Osteoblast (primary cell): ENCODE results near the gene ADAM10. TPM values are rescaled to one million over a fixed set of nuclear protein-coding genes. Genes with fewer than 3 reads are reported as not detected.

Source experiments
- DNase-seq: peaks from one replicate; pipeline ENCODE4 v3.0.0; 2011; ENCODE audit warnings: low spot score, mixed read lengths; ENCODE audit not compliant: insufficient read length; ENCODE audit errors: missing footprints
- H2AFZ ChIP-seq: 2 replicates; pipeline ENCODE4 v1.6.0; 2011; ENCODE audit warnings: mild to moderate bottlenecking, low read length
- H3K27ac ChIP-seq: 2 replicates; pipeline ENCODE4 v1.5.1; 2011; ENCODE audit warnings: mild to moderate bottlenecking, low read depth, low read length, moderate library complexity
- H3K27me3 ChIP-seq: 2 replicates; pipeline ENCODE4 v1.6.0; 2012; ENCODE audit warnings: mild to moderate bottlenecking, control low read depth, inconsistent platforms, low read length, moderate library complexity; ENCODE audit not compliant: insufficient read depth
- H3K36me3 ChIP-seq: 2 replicates; pipeline ENCODE4 v1.5.1; 2011; ENCODE audit warnings: mild to moderate bottlenecking, low read length, control low read depth, moderate library complexity; ENCODE audit not compliant: insufficient read depth
- H3K4me1 ChIP-seq: 2 replicates; pipeline ENCODE4 v1.5.1; 2011; ENCODE audit warnings: mild to moderate bottlenecking, low read length, control low read depth, moderate library complexity; ENCODE audit not compliant: insufficient read depth
- H3K4me2 ChIP-seq: 2 replicates; pipeline ENCODE4 v1.6.0; 2011; ENCODE audit warnings: mild to moderate bottlenecking, low read length; ENCODE audit not compliant: insufficient read depth
- H3K4me3 ChIP-seq: fragments of 200-600 bp; sonication (generic); 3 replicates; pipeline ENCODE4 v1.5.1; 2012; ENCODE audit warnings: mild to moderate bottlenecking, low read length, inconsistent platforms; ENCODE audit not compliant: insufficient read depth
- H3K79me2 ChIP-seq: 2 replicates; pipeline ENCODE4 v1.6.0; 2012; ENCODE audit warnings: mild to moderate bottlenecking, low read length, control low read depth, inconsistent platforms; ENCODE audit not compliant: insufficient read depth
- H3K9me3 ChIP-seq: 2 replicates; pipeline ENCODE4 v1.5.1; 2011; ENCODE audit warnings: low read depth, low read length, control low read depth
- H4K20me1 ChIP-seq: 2 replicates; pipeline ENCODE4 v1.6.0; 2012; ENCODE audit warnings: mild to moderate bottlenecking, low read length, control low read depth; ENCODE audit not compliant: insufficient read depth
- total RNA-seq: library from RNA; depleted of rRNA; stranded (reverse); fragments of >200 nt; gene quantifications from 2 replicates; pipeline ENCODE4 v1.2.3, GENCODE V29; 2012
- TF ChIP-seq, protein P1 (sequence below): IDR thresholded peaks from 2 replicates; pipeline ENCODE4 v1.5.1; 2011; ENCODE audit warnings: mild to moderate bottlenecking, low read depth, low read length, moderate library complexity; ENCODE audit errors: extremely low read depth

The ADAM10 gene
- total RNA-seq, 1 donor: 122 TPM

DNA sequence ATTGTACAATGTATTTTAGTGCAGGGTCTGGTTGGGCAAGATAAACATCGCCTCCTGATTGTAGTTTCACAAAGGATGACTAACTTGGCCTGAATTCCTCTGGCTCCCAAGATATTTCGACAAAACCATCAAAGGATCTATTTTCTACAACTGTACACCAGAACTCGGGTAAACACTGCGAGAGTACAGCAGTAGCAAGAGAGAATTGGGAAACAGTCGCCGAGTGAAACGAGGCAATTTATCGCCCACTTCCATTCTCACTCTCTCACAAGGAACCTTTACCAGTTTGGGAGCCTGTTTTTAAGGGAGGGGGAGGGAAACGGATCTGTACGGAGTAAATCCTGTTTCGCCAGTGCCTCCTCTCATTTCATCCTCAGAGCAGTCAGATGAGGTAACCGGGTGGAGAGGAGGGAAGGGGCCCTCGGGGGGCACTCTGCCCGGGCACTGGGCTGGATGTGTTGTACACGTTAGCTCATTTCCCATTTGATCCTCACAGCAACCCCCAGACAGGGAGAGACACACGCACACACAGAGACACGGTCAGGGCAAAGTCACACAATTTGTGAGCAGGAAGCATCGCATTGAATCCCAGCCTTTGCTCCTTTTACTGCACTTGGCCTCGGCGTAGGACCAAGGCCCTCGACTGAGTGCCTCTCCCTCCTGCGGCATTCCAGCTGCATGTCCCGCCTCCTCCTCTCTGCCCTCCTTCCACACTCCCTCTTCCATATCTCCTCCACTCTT lies 197.6 kb downstream of the ADAM10 start:
- Histone ChIP-seq H3K4me1 (peaks cover 30% of the 10 kb centered on the region), H3K9me3 (no peaks in the 10 kb centered on the region), H3K4me3 (peak overlapping the region; percentile 63), H3K79me2 (no peaks in the 10 kb centered on the region), H4K20me1 (peaks cover 3% of the 10 kb centered on the region), H3K4me2 (peak overlapping the region; percentile 86), H3K27ac (peak overlapping the region; percentile 83), H3K27me3 (peaks cover 23% of the 10 kb centered on the region), H2AFZ (peak overlapping the region; percentile 92), H3K36me3 (no peaks in the 10 kb centered on the region)
- DNase-seq: peak; percentile 87
- TF ChIP-seq, protein P1, sequence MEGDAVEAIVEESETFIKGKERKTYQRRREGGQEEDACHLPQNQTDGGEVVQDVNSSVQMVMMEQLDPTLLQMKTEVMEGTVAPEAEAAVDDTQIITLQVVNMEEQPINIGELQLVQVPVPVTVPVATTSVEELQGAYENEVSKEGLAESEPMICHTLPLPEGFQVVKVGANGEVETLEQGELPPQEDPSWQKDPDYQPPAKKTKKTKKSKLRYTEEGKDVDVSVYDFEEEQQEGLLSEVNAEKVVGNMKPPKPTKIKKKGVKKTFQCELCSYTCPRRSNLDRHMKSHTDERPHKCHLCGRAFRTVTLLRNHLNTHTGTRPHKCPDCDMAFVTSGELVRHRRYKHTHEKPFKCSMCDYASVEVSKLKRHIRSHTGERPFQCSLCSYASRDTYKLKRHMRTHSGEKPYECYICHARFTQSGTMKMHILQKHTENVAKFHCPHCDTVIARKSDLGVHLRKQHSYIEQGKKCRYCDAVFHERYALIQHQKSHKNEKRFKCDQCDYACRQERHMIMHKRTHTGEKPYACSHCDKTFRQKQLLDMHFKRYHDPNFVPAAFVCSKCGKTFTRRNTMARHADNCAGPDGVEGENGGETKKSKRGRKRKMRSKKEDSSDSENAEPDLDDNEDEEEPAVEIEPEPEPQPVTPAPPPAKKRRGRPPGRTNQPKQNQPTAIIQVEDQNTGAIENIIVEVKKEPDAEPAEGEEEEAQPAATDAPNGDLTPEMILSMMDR: no peak

GRCh38 chr15:58551084-58551763 lies 198.3 kb downstream of the ADAM10 start:
- H3K4me3 ChIP-seq: peak overlapping the region; percentile 63
- H3K27me3 ChIP-seq: peaks cover 23% of the 10 kb centered on the region
- no peaks in the 10 kb centered on the region for H3K79me2 ChIP-seq
- TF ChIP-seq, protein P1: no peak
- peak overlapping the region; percentile 86 for H3K4me2 ChIP-seq
- no peaks in the 10 kb centered on the region for H3K36me3 ChIP-seq
- H3K9me3 ChIP-seq: no peaks in the 10 kb centered on the region
- peak overlapping the region; percentile 83 for H3K27ac ChIP-seq
- peaks cover 36% of the 10 kb centered on the region for H3K4me1 ChIP-seq
- no peak for DNase-seq
- H2AFZ ChIP-seq: peak overlapping the region; percentile 92
- H4K20me1 ChIP-seq: peaks cover 3% of the 10 kb centered on the region

DNA sequence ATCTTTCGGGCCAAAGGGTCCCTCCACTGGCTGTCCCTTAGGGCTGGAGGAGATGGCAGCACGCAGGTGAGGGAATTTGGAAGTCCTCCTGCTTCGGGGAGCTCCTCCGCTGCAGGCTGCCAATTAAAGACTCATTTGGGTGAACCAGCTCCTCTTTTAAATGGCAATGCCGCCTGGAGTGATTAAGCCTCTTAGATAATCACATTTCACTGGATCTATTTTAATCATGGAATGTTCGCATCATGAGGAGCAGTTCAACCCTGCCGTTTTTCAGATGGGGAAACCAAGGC lies 199.8 kb downstream of the ADAM10 start:
- peaks cover 37% of the 10 kb centered on the region for H3K4me1 ChIP-seq
- H4K20me1 ChIP-seq: peaks cover 3% of the 10 kb centered on the region
- H3K27ac ChIP-seq: no peak overlapping the region
- TF ChIP-seq, protein P1: no peak
- no peak overlapping the region for H2AFZ ChIP-seq
- no peak overlapping the region for H3K4me2 ChIP-seq
- no peaks in the 10 kb centered on the region for H3K79me2 ChIP-seq
- no peaks in the 10 kb centered on the region for H3K36me3 ChIP-seq
- H3K4me3 ChIP-seq: no peak overlapping the region
- DNase-seq: no peak
- no peaks in the 10 kb centered on the region for H3K9me3 ChIP-seq
- H3K27me3 ChIP-seq: peaks cover 12% of the 10 kb centered on the region

DNA sequence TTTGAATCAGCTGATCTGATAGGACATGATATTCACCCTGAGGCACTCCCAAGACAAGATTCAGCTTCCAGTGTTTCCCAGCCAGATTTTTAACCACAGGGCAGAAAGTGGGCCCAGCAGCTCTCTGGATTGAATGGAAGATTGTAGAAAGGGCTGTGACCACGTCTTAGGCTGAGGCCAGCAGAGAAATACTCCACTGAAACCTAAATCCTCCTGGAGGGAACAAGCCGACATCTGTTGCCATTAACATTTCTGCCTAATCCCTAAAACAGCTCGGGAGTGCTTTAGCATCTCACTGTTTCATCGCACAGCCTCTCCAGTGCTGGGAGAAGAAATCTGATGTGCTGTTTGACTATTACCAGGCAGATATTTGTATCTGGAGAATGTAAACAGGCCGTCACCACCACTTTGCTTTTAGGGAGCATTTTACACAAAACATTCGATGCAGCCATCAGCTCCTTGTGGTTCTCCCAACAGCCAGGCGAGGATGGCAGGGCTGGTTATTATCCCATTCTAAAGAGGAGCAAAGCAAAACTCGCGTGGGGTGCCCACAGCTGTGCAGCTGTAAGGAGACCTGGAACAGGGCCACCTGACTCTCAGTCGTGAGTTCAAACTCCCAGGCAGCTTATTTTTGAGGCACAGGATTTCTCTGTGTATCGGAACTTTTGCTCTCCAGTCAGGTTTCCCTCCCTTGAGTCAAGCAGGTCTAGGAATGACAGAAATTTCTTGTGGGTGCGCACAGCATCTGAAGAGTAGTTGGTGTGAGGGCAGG lies 200.3 kb downstream of the ADAM10 start:
- no peaks in the 10 kb centered on the region for H3K9me3 ChIP-seq
- no peak overlapping the region for H3K27ac ChIP-seq
- H3K27me3 ChIP-seq: peaks cover 10% of the 10 kb centered on the region
- no peaks in the 10 kb centered on the region for H3K36me3 ChIP-seq
- TF ChIP-seq, protein P1: no peak
- DNase-seq: no peak
- H3K79me2 ChIP-seq: no peaks in the 10 kb centered on the region
- H3K4me3 ChIP-seq: no peak overlapping the region
- peaks cover 3% of the 10 kb centered on the region for H4K20me1 ChIP-seq
- H3K4me2 ChIP-seq: no peak overlapping the region
- no peak overlapping the region for H2AFZ ChIP-seq
- H3K4me1 ChIP-seq: peaks cover 37% of the 10 kb centered on the region
